GM12801 (cell line): Measurements from ENCODE around the gene UMODL1.

ENCODE experiments used
- CTCF ChIP-seq: IDR thresholded peaks from one replicate; pipeline ENCODE4 v1.5.1; 2011; ENCODE audit warnings: control low read depth; ENCODE audit not compliant: insufficient read length; ENCODE audit errors: extremely low read depth

Gene UMODL1

GRCh38 chr21:42150474-42151085, 79.5 kb downstream of the UMODL1 start:
- TF ChIP-seq CTCF, result no peak

GRCh38 chr21:42151148-42151947, 80.2 kb downstream of the UMODL1 start:
- no peak for TF ChIP-seq CTCF

GRCh38 chr21:42151948-42152220, 80.8 kb downstream of the UMODL1 start:
- TF ChIP-seq CTCF, result no peak

DNA sequence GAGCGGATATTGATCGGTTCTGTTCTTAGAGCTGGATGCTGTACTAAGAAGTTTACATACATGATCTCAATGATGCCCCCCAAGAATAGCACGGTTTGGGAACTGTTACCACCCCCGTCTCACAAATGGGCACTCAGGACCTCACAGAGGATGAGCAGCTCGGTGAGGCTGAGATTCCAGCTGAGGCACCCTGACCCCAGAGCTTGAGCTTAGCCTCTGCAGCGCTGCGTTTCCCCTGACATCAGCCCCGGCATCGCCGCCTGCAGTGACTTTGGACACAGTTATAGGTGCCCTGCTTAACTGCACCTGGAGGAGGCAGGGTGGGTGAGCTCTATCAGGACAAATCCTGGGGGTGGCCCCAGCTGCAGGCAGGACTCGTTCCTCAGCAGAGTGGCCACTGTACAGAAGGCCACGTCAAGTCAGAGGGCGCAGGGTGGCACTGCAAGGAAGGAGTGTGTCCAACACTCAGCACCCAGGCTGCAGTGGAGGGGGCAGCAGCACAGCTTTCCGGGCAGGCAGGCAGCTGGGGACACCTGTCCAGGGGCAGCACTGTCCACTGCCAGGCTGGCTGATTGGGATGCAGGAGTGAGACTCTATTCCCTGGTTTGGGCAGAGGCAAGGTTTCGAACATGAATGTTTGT, 82.0 kb downstream of the UMODL1 start:
- no peak for TF ChIP-seq CTCF

DNA sequence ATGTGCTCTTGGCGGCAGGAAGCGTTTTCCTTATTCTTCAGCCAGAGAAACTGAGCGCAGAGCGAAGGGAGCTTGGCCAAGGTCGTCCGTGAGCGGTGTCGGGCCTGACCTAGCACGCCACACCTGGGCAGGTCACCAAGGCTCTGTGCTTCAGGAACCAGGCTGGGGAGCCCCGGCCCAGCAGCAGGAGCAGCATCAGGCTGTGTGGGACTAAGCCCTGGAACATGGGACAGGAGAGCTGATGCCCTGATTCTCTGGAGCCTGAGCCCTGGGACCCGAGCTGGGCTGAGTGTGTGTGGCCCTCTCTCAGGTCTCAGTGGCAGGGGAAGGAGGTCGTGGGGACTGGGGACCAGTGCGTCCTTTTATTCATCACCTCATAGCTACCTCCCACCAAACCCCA, 82.6 kb downstream of the UMODL1 start:
- no peak for TF ChIP-seq CTCF

- TF ChIP-seq CTCF, result no peak
Measured at GRCh38 chr21:42154237-42155044, 83.3 kb downstream of the UMODL1 start.
